HEK293 (cell line): ENCODE results near the gene P3H4.
A peak's percentile ranks its signal among the peaks of the same experiment; 100 is the strongest.

Source experiments
- GLIS1 ChIP-seq: fragments of 450-650 bp; formaldehyde crosslinking; IDR thresholded peaks from 2 replicates; pipeline ENCODE4 v1.5.1; 2016; ENCODE audit warnings: missing biosample characterization, missing genetic modification characterization
- INSM2 ChIP-seq: fragments of 450-650 bp; formaldehyde crosslinking; IDR thresholded peaks from 2 replicates; pipeline ENCODE4 v1.5.1; 2016; ENCODE audit warnings: missing biosample characterization, missing genetic modification characterization
- KLF1 ChIP-seq: fragments of 450-650 bp; formaldehyde crosslinking; IDR thresholded peaks from 2 replicates; pipeline ENCODE4 v1.5.1; 2016; ENCODE audit warnings: missing biosample characterization, missing genetic modification characterization
- KLF10 ChIP-seq: fragments of 450-650 bp; IDR thresholded peaks from 2 replicates; pipeline ENCODE4 v1.5.1; 2018; ENCODE audit warnings: missing biosample characterization, mild to moderate bottlenecking, missing genetic modification characterization
- KLF17 ChIP-seq: fragments of 450-650 bp; formaldehyde crosslinking; IDR thresholded peaks from 2 replicates; pipeline ENCODE4 v1.5.1; 2016; ENCODE audit warnings: missing biosample characterization, missing genetic modification characterization
- PRDM4 ChIP-seq: fragments of 450-650 bp; formaldehyde crosslinking; IDR thresholded peaks from 2 replicates; pipeline ENCODE4 v1.5.1; 2017; ENCODE audit warnings: missing biosample characterization, missing genetic modification characterization
- TRIM28 ChIP-seq: IDR thresholded peaks from 2 replicates; pipeline ENCODE4 v1.6.1; 2011; ENCODE audit warnings: low read length, control low read depth, borderline replicate concordance
- YY2 ChIP-seq: fragments of 450-650 bp; formaldehyde crosslinking; IDR thresholded peaks from 2 replicates; pipeline ENCODE4 v1.5.1; 2016; ENCODE audit warnings: missing biosample characterization, missing genetic modification characterization
- ZBTB17 ChIP-seq: fragments of 450-650 bp; formaldehyde crosslinking; IDR thresholded peaks from 2 replicates; pipeline ENCODE4 v1.5.1; 2016; ENCODE audit warnings: missing biosample characterization, missing genetic modification characterization
- ZBTB21 ChIP-seq: fragments of 450-650 bp; formaldehyde crosslinking; IDR thresholded peaks from 2 replicates; pipeline ENCODE4 v1.5.1; 2017; ENCODE audit warnings: missing biosample characterization, missing genetic modification characterization
- ZFP37 ChIP-seq: fragments of 450-650 bp; formaldehyde crosslinking; IDR thresholded peaks from 2 replicates; pipeline ENCODE4 v1.5.1; 2016; ENCODE audit warnings: missing biosample characterization, missing genetic modification characterization
- ZNF157 ChIP-seq: fragments of 450-650 bp; formaldehyde crosslinking; IDR thresholded peaks from 2 replicates; pipeline ENCODE4 v1.5.1; 2016; ENCODE audit warnings: missing biosample characterization, missing genetic modification characterization
- ZNF2 ChIP-seq: fragments of 450-650 bp; formaldehyde crosslinking; IDR thresholded peaks from 2 replicates; pipeline ENCODE4 v1.5.1; 2016; ENCODE audit warnings: missing biosample characterization, missing genetic modification characterization
- ZNF24 ChIP-seq: fragments of 450-650 bp; formaldehyde crosslinking; IDR thresholded peaks from 2 replicates; pipeline ENCODE4 v1.5.1; 2016; ENCODE audit warnings: missing biosample characterization, missing genetic modification characterization
- ZNF366 ChIP-seq: fragments of 450-650 bp; formaldehyde crosslinking; conservative IDR thresholded peaks from 2 replicates; pipeline ENCODE4 v1.5.1; 2016; ENCODE audit warnings: missing biosample characterization, missing genetic modification characterization
- ZNF501 ChIP-seq: fragments of 450-650 bp; formaldehyde crosslinking; IDR thresholded peaks from 2 replicates; pipeline ENCODE4 v1.5.1; 2016; ENCODE audit warnings: missing biosample characterization, missing genetic modification characterization
- ZNF596 ChIP-seq: fragments of 450-650 bp; IDR thresholded peaks from 2 replicates; pipeline ENCODE4 v1.5.0; 2018; ENCODE audit warnings: missing biosample characterization, mild to moderate bottlenecking, missing genetic modification characterization, moderate library complexity
- ZNF629 ChIP-seq: fragments of 450-650 bp; formaldehyde crosslinking; IDR thresholded peaks from 2 replicates; pipeline ENCODE4 v1.5.1; 2017; ENCODE audit warnings: missing biosample characterization, missing genetic modification characterization
- ZNF654 ChIP-seq: fragments of 450-650 bp; formaldehyde crosslinking; IDR thresholded peaks from 2 replicates; pipeline ENCODE4 v1.5.1; 2016; ENCODE audit warnings: low read depth, missing biosample characterization, missing genetic modification characterization
- ZNF692 ChIP-seq: fragments of 450-650 bp; formaldehyde crosslinking; IDR thresholded peaks from 2 replicates; pipeline ENCODE4 v1.5.1; 2016; ENCODE audit warnings: missing biosample characterization, missing genetic modification characterization
- TF ChIP-seq, protein P1 (sequence below): fragments of 450-650 bp; formaldehyde crosslinking; IDR thresholded peaks from 2 replicates; pipeline ENCODE4 v1.5.1; 2016; ENCODE audit warnings: missing biosample characterization, missing genetic modification characterization, borderline replicate concordance
- TF ChIP-seq, protein P2 (sequence below): fragments of 450-650 bp; formaldehyde crosslinking; IDR thresholded peaks from 2 replicates; pipeline ENCODE4 v1.5.1; 2016; ENCODE audit warnings: missing biosample characterization, missing genetic modification characterization

The P3H4 gene

DNA sequence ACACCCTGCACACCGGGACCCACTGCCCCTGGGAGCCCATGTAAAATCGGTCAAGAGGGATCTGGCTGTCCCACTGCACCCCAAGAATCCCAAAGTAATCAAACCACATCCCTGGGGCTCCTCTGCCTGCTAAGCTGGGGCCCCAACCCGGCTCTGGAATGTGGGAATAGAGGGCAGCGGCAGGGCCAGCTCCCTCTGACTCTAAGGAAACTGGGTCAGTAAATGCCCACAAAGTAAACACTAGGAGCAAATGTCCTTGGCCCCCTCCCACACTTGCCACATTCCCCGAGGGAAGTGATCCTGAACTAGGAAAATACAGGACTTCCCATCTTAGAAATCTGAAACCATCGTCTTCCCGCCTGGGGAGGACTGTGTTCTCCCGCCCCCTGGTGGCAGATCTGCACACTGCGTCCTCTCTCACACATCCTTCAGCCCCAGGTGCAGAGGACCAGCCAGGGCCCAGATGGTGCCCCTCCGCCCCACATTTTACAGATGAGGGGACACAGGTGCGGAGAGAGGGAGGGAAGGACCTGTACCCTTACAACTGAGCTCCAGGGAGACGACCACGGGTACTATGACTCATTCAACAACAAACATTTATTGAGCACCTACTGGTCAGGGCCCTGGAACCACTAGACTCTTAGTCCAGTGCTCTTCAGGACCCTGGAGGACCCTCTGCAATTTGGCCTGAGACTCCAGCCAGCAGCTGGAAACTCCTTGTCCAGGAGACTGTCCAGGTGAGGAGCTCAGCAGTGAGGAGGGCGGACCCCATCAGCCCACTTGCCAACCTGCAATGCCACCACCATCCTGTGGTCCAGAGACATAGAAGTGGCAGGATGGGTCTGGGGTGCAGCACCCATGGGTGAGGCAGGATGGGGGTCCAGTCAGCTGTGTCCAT is 10.1 kb downstream of the P3H4 start (continued):
- TF ChIP-seq ZNF629 (tag by site-specific recombination) (peak; percentile 66), ZFP37 (tag by site-specific recombination) (0 out of 2 replicates have a peak, but pooled peaks have one; percentile 30), ZNF24 (tag by site-specific recombination) (peak; percentile 59; the same call in 1 of the 2 replicates), ZBTB21 (peak; percentile 34; the same call in 1 of the 2 replicates), TRIM28 (0 out of 2 replicates have a peak, but pooled peaks have one; percentile 17), ZNF654 (tag by site-specific recombination) (peak; percentile 74), YY2 (0 out of 2 replicates have a peak, but pooled peaks have one; percentile 22), KLF10 (tag by site-specific recombination) (peak; percentile 62), PRDM4 (tag by site-specific recombination) (peak; percentile 79), ZNF2 (tag by site-specific recombination) (0 out of 2 replicates have a peak, but pooled peaks have one; percentile 42), ZNF366 (tag by site-specific recombination) (0 out of 2 replicates have a peak, but pooled peaks have one; percentile 30), INSM2 (tag by site-specific recombination) (peak; percentile 77), ZNF692 (tag by site-specific recombination) (peak; percentile 46; the same call in 1 of the 2 replicates), GLIS1 (tag by site-specific recombination) (peak; percentile 51), KLF1 (peak; percentile 73; the same call in 1 of the 2 replicates), ZNF596 (tag by site-specific recombination) (0 out of 2 replicates have a peak, but pooled peaks have one; percentile 18), ZBTB17 (tag by site-specific recombination) (peak; percentile 68), ZNF157 (tag by site-specific recombination) (no peak), KLF17 (tag by site-specific recombination) (peak; percentile 92), ZNF501 (0 out of 2 replicates have a peak, but pooled peaks have one; percentile 17)
- TF ChIP-seq, protein P1, sequence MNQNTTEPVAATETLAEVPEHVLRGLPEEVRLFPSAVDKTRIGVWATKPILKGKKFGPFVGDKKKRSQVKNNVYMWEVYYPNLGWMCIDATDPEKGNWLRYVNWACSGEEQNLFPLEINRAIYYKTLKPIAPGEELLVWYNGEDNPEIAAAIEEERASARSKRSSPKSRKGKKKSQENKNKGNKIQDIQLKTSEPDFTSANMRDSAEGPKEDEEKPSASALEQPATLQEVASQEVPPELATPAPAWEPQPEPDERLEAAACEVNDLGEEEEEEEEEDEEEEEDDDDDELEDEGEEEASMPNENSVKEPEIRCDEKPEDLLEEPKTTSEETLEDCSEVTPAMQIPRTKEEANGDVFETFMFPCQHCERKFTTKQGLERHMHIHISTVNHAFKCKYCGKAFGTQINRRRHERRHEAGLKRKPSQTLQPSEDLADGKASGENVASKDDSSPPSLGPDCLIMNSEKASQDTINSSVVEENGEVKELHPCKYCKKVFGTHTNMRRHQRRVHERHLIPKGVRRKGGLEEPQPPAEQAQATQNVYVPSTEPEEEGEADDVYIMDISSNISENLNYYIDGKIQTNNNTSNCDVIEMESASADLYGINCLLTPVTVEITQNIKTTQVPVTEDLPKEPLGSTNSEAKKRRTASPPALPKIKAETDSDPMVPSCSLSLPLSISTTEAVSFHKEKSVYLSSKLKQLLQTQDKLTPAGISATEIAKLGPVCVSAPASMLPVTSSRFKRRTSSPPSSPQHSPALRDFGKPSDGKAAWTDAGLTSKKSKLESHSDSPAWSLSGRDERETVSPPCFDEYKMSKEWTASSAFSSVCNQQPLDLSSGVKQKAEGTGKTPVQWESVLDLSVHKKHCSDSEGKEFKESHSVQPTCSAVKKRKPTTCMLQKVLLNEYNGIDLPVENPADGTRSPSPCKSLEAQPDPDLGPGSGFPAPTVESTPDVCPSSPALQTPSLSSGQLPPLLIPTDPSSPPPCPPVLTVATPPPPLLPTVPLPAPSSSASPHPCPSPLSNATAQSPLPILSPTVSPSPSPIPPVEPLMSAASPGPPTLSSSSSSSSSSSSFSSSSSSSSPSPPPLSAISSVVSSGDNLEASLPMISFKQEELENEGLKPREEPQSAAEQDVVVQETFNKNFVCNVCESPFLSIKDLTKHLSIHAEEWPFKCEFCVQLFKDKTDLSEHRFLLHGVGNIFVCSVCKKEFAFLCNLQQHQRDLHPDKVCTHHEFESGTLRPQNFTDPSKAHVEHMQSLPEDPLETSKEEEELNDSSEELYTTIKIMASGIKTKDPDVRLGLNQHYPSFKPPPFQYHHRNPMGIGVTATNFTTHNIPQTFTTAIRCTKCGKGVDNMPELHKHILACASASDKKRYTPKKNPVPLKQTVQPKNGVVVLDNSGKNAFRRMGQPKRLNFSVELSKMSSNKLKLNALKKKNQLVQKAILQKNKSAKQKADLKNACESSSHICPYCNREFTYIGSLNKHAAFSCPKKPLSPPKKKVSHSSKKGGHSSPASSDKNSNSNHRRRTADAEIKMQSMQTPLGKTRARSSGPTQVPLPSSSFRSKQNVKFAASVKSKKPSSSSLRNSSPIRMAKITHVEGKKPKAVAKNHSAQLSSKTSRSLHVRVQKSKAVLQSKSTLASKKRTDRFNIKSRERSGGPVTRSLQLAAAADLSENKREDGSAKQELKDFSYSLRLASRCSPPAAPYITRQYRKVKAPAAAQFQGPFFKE (tag by site-specific recombination), result no peak
- TF ChIP-seq, protein P2, sequence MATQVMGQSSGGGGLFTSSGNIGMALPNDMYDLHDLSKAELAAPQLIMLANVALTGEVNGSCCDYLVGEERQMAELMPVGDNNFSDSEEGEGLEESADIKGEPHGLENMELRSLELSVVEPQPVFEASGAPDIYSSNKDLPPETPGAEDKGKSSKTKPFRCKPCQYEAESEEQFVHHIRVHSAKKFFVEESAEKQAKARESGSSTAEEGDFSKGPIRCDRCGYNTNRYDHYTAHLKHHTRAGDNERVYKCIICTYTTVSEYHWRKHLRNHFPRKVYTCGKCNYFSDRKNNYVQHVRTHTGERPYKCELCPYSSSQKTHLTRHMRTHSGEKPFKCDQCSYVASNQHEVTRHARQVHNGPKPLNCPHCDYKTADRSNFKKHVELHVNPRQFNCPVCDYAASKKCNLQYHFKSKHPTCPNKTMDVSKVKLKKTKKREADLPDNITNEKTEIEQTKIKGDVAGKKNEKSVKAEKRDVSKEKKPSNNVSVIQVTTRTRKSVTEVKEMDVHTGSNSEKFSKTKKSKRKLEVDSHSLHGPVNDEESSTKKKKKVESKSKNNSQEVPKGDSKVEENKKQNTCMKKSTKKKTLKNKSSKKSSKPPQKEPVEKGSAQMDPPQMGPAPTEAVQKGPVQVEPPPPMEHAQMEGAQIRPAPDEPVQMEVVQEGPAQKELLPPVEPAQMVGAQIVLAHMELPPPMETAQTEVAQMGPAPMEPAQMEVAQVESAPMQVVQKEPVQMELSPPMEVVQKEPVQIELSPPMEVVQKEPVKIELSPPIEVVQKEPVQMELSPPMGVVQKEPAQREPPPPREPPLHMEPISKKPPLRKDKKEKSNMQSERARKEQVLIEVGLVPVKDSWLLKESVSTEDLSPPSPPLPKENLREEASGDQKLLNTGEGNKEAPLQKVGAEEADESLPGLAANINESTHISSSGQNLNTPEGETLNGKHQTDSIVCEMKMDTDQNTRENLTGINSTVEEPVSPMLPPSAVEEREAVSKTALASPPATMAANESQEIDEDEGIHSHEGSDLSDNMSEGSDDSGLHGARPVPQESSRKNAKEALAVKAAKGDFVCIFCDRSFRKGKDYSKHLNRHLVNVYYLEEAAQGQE (tag by site-specific recombination), result no peak
